MV-4-11 (cell line): ENCODE measurements around the gene SMIM32.

Source experiments
- DNase-seq: peaks from one replicate; lab custom pipeline; 2025; lab: John Stamatoyannopoulos, UW

The SMIM32 gene

DNA sequence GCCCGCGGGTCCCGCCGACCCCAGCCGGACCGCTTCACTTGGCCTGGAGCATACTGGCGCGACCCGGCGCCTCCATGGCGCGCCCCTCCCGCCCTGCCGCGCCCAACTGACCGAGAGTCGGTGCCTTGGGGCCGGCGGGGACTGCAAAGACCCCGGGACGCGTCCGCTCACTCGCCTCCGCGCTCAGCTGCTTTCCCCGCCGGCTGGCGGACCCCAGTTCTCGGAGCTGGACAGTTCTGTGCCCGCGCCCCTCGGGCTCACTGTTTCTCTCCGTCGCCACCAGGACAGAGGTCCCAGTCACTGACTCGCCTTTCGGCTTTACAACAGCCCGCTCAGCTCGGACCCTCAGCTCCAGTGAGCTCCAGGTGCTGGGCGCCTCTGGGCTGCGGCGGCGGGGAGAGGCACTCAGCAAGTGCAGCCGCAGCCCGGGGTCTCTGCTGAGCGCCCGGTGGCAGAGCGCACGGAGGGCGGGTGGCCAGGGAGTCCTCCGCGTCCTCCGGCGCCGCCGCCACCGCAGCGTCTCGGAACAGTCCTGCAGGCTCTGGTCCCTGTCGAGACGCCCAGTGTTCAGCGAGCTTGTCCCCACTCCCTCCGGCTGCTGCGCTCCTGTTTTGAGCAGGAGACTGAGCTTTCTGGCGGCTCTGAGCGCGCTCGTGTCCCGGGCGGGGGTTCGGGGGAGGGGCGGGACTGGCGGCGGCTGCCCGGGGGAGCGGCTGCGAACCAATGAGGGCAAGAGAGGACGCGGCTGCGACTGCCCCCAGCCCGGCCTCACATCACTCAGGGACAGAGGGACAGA lies at the start of gene SMIM32:
SMIM32 (minus strand) TSS at position 637 of the 796 bp plus-strand sequence. CDS start 638 bp downstream, outside the sequence.
- no peak for DNase-seq

GRCh38 chr5:136242611-136243010 lies 49.6 kb upstream of the SMIM32 start:
- DNase-seq = no peak

GRCh38 chr5:136242136-136242535 lies 49.2 kb upstream of the SMIM32 start:
- DNase-seq = no peak

DNA sequence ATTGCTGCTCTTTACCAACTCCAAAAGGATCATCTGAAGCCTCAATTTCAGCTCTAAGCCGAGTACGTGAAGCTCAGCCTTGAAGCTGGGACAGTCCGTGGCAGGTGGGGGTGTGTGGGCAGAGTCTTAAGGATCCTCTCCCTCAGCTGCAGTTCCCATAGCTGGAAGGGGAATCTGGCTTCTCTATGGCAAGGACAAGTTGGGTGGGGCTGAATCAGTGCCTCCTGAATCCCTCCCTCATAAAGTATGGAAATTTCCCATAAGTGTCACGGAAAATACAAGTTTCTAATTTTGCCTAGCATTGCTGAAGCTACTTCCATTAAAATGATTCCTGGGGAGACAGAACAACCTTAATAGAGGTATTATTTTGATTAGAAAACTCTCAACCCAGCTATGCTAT lies 47.9 kb upstream of the SMIM32 start:
- DNase-seq = no peak

GRCh38 chr5:136236479-136237083 lies 43.6 kb upstream of the SMIM32 start:
- no peak for DNase-seq

DNA sequence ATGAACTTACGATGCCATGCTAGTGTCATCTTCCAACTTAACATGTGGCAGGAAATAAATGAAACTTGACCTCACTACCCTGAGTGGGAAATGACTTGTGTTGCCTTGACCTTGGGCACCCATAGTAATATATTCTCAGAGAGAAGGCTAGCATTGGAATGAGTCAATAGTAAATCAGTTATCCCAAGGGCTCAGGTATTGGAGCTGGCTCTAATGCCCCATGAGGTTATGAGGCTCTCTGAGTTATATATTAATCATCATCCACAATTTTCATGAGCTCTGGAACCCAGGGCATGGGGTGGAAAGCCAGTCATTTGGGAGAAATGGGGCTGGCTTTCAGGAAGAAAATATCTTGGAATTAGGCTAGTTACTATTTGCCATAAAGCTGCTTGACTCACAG lies 42.4 kb upstream of the SMIM32 start:
- DNase-seq = no peak

GRCh38 chr5:136232316-136232715 lies 39.4 kb upstream of the SMIM32 start:
- DNase-seq = no peak

DNA sequence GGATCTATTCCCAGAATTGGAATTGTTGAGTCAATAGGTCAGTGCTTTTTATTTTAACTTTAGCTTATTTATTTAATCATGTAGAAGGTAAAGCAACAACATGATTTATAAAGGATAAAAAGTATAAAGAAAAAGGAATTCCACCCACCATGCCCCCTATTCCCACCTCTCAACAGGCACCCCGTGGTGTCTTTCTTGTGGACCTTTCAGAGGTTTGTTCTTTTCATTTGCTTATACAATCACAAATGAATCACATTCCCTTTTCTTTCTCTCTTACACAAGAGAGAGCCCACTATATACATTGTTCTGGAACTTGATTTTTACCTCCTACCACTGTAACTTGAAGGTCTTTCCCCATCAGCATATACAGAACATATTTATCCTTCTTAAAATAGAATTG lies 37.2 kb upstream of the SMIM32 start:
- DNase-seq = no peak

DNA sequence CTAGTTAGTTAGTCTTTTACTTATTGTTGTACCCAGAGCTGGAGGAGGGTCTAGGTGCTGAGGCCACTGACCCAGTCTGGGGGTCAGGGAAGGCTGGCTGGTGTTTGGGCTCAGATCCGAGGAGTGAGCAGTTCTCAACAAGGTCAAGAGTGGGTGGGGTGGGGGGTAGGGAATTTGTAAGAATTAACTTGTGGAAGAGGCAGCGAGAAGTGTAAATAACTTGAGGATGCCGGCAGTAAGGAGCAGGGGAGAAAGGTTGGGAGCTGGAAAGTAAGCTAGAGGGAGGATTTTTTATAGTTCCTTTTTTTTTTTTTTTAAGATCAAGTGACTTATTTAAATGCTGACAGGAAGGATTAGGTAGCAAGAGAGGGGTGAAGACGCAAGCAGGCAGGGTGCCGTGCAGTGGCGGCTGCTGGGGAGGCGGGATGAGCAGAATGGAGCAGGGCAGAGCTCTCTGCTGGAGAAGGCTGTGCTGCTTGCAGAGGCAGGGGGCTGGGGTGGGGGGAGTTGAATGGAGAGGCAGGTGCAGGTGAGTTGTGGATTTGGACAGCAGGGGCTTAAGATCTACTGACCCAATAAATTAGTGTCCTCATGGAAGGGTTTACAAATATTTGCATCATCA lies 35.3 kb upstream of the SMIM32 start:
- DNase-seq = no peak

DNA sequence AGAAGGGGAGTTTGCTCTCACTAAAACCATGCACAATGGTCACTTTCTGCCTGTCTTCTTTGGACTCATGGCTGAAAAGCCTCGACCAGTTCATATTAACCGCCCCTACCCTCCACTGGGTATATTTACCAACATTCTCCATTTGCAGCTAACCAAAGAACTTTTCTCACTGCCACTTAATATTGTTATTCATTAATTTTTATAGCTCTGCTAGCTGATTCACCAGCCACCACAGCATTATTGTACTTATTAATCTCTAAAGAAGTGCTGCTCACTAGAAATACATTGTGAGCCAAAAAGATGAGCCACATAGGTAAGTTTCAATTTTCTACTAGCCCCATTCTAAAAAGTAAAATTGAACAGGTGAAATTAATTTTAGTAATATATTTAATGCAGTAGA lies 33.4 kb upstream of the SMIM32 start:
- DNase-seq = no peak

GRCh38 chr5:136225796-136226195 lies 32.8 kb upstream of the SMIM32 start:
- no peak for DNase-seq

DNA sequence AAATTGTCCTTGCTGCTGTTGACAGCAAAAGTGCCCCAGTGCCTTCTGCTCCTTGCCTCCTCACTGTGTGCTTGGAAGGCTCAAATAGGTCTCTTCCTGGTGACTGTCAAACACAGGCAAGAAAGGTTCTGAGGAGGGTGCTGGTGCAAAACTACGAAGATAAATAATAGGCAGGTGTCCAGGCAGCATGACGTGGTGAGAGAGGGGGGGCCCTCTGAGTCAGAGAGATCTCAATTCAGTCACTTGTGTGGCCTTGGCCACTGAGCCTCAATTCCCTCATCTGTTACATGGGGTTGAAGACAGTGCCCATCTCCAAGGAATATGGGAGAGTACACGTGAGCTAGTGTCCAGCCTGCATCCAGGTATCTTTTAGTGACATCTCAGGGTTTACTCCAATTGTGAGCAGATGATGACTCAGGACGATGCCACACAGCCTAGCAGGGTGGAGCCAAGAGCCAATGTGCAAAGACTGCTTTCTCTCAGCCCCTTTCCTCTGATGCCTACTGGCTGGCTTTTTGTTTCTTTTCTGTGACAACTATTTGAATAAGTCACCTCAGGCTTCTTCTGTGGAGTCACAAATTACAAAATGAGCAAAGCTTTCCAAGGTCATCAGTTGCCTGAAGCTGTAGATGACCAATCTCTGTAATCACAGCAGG lies 29.7 kb upstream of the SMIM32 start:
- no peak for DNase-seq

DNA sequence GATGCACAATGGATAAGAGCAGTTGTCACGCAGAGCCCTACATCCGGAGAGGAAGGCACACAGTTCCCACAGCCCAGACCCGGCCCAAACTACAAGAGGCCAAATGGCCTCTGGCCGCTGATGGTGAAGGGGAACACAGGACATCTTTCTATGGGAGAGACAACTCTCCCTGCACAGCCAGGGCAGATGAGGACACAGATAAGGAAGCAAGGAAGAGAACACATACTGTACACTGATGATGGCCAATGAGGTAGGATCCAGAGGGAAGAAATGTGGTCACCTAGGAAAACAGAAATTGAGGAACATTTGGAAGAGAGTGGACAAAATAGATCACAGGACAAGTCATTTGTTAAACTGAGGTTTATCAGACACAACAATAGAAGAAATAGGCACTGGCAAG lies 28.4 kb upstream of the SMIM32 start:
- no peak for DNase-seq

- DNase-seq = no peak
Observed at GRCh38 chr5:136216230-136216629, 23.3 kb upstream of the SMIM32 start.

- DNase-seq = no peak
Observed at GRCh38 chr5:136215812-136216211, 22.9 kb upstream of the SMIM32 start.

- no peak for DNase-seq
Observed at GRCh38 chr5:136213919-136214493, 21.0 kb upstream of the SMIM32 start.

DNA sequence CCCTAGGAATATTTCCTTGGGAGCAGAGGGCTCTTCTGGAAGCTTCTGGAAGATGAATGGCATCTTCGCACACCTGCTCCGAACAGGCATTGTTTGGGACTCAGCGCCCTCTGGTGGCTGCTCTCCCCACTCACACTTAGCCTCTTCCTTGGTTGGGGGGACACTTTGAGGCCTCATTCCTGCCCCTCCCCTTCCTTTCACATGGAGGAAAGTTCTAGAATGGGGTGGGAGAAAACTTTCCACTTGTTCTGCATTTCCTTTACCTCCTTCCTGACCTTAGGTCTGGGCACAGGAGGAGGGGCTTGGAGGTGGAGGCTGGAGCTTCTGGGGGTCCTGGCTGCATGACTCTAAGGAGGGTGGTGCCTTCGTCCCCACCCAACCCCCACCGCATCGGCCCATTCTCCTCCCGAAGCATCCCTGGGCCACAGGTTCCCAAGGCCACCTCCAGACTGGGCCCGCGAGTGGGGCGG lies 19.3 kb upstream of the SMIM32 start:
- peak; percentile 8 for DNase-seq

GRCh38 chr5:136211282-136212040 lies 18.5 kb upstream of the SMIM32 start:
- DNase-seq = no peak

DNA sequence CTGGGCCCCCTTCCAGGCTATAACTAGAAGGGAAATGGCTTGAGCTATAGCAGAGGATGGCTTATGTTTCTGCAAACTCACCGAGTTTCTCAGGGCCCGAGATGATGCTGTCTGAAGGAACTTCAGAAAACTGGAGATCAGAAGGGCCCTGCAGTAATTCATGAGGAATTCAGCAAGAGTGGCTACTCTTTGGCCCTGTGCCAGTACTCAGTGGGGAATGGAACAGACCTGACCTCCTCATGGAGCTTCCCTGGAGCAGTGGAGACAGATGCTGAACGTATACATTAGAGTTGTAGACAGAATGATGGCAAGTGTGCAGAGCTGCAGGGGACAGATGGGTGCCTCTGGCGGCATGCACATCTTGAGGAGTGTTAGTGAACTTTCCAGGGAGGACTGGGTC lies 17.3 kb upstream of the SMIM32 start:
- DNase-seq = no peak

GRCh38 chr5:136209346-136209910 lies 16.5 kb upstream of the SMIM32 start:
- no peak for DNase-seq

- DNase-seq = no peak
Observed at GRCh38 chr5:136208916-136209315, 16.0 kb upstream of the SMIM32 start.
